Activated T-helper 17 cell treated with anti-CD3 and anti-CD28 coated beads, Interleukin-2, amount 50 U/mL, for 72 hours (primary cell): ENCODE results near the gene ACOXL. TPM values are rescaled to one million over a fixed set of nuclear protein-coding genes. Genes with fewer than 3 reads are reported as not detected.
"Not testable (repeated sequence)": the region's sequence is repeated elsewhere in the genome, so short reads cannot be mapped to it uniquely, and the experiment has no call there.

ENCODE experiments used
- ATAC-seq: fragments of 150-1000 bp; cut with Tn5 transposase; replicated peaks from 2 replicates; pipeline ENCODE4 v1.10.0; 2021; ENCODE audit warnings: mild to moderate bottlenecking, moderate library complexity
- H3K27ac Mint-ChIP-seq: one replicate; pipeline ENCODE4 v1.8.0; 2022; ENCODE audit warnings: mixed read lengths
- H3K27me3 Mint-ChIP-seq: one replicate; pipeline ENCODE4 v1.8.0; 2022; ENCODE audit warnings: mixed read lengths
- H3K36me3 Mint-ChIP-seq: one replicate; pipeline ENCODE4 v1.8.0; 2022; ENCODE audit warnings: low read depth, mild to moderate bottlenecking, mixed read lengths
- H3K4me1 Mint-ChIP-seq: one replicate; pipeline ENCODE4 v1.8.0; 2022; ENCODE audit warnings: mixed read lengths
- H3K4me3 Mint-ChIP-seq: one replicate; pipeline ENCODE4 v1.8.0; 2022; ENCODE audit warnings: mild to moderate bottlenecking, mixed read lengths
- H3K9me3 Mint-ChIP-seq: one replicate; pipeline ENCODE4 v1.8.0; 2022; ENCODE audit warnings: mixed read lengths
- total RNA-seq, 2 donors: library from RNA; stranded (reverse); gene quantifications; one replicate each; pipeline ENCODE4 v1.2.3, GENCODE V29; 2022

Gene ACOXL
- total RNA-seq, 2 donors from 2014 or later: 0.34 TPM; not detected in 1

DNA sequence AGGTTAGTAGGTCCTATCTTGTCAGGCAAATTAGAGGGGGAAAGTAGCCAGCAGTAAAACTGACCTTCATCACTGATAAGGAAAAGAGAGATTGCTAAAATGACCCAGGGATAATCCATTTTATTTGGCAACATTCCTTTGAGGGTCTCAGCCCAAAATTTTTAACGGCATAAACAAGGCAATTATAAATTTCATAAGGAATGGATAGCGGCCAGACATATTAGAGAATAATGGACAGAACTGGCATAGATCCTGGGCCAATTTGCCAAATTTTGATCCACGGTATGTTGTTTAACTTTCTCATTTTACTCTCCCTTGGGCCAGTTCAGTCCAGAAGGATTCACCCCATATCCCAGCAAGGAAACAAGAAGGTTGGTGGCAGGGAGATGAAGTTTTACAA, 217.9 kb downstream of the ACOXL start:
- Mint-ChIP-seq H3K4me3 (no peak overlapping the region), H3K27ac (no peak overlapping the region), H3K27me3 (peaks cover 6% of the 10 kb centered on the region), H3K36me3 (no peaks in the 10 kb centered on the region), H3K9me3 (no peaks in the 10 kb centered on the region), H3K4me1 (no peaks in the 10 kb centered on the region)
- ATAC-seq: no peak

DNA sequence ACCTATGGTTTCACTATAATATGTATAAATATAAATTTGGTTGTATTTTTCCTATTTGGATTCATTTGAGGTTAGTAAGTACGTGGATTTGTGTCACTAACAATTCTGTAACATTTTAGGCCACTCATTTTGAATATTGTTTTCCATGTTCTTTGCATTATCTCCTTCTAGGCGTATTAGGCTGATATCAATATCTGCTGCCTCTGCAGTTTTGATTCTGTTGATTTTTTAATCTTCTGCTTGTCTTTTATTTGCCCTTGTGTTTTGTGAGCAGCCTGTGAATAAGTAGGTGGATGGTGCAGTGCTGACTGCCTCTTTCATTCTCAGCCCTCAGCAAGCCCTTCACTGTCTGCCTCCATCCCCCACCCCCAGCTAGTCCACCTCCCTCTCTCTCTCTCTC, 222.7 kb downstream of the ACOXL start:
- H3K4me3 Mint-ChIP-seq: no peak overlapping the region

DNA sequence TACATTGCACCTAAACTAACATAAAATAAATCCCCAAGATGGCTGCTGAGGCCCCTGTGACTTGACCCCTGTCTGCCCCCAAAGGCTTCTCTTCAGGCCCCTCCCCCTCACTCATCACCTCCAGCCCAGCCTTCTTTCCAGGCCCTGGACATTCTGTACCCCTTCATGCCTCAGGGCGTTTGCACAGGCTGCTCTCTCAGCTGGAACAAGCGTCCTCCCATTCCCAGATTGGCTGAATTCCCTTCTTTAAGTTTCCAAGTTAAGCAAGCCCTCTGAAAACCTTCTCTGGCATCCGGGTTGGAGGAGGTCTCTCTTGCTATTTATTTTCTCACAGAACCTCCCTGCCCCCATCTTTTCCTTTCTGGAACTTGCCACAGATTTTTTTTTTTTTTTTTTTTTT, 223.2 kb downstream of the ACOXL start:
- H3K36me3 Mint-ChIP-seq: no peaks in the 10 kb centered on the region
- H3K27ac Mint-ChIP-seq: no peak overlapping the region
- H3K27me3 Mint-ChIP-seq: peaks cover 11% of the 10 kb centered on the region
- H3K4me1 Mint-ChIP-seq: no peaks in the 10 kb centered on the region
- H3K4me3 Mint-ChIP-seq: no peak overlapping the region
- no peak for ATAC-seq
- H3K9me3 Mint-ChIP-seq: no peaks in the 10 kb centered on the region

More for the DNA sequence above, 222.7 kb downstream of the ACOXL start:
- Mint-ChIP-seq H3K27me3 (peaks cover 11% of the 10 kb centered on the region), H3K9me3 (no peaks in the 10 kb centered on the region), H3K36me3 (no peaks in the 10 kb centered on the region), H3K4me1 (no peaks in the 10 kb centered on the region), H3K27ac (no peak overlapping the region)
- ATAC-seq: no peak

DNA sequence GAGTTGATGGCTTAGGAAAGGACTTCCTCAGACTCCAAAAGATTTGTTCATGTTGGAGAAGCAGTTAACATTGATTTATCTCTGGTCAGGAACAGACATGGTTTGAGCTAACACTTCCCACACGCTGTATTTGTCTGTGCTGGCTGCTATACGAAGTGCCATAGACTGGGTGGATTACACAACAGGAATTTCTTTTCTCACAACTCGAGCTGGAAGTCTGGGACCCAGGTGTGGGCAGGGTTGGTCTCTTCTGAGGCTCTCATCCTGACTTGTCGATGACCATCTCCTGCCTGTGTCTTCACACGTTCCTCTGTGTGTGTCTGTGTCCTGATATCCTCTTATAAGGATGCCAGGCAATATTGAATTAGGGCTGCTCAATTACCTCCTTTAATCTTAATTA, 224.9 kb downstream of the ACOXL start:
- H3K4me1 Mint-ChIP-seq: no peaks in the 10 kb centered on the region
- H3K4me3 Mint-ChIP-seq: no peak overlapping the region
- no peak for ATAC-seq
- no peaks in the 10 kb centered on the region for H3K9me3 Mint-ChIP-seq
- H3K27me3 Mint-ChIP-seq: peaks cover 20% of the 10 kb centered on the region
- no peaks in the 10 kb centered on the region for H3K36me3 Mint-ChIP-seq
- H3K27ac Mint-ChIP-seq: no peak overlapping the region

DNA sequence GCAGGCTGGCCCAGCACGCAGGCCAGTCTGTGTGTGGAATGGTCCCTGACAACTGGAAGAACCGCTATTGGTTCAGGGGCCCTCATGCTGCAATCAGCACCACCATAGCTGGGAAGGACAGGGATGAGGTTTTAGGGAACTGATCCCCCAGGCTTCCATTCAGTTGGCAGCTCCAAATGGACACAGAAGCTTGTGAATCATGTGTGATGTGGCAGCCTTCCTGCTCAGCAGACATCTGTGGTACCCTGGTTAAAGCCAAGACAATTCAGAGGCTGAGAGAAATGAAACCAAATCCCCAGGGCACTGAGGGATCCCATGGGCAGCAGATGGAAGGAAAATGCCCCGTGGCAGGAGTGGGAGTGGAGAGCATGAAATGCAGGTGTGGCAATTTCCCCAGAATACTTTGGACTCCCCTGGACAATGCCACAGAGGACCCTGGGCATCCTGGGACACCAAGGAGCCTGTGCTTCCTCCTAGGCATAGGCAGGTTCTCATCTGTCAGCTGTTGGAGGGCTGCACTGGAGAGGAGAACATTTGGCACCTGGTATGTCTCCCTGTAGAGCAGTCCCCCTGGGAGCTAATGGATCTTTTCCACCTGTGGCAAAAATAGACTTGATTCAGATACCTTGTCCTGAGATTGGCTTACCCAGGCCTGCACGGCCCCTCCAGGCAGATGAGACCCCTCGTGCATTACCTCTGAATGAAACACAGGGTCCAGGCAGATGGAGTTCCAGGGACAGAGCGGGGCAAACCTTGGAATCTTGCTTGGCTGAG, 226.2 kb downstream of the ACOXL start:
- Mint-ChIP-seq H3K36me3 (no peaks in the 10 kb centered on the region), H3K4me1 (no peaks in the 10 kb centered on the region), H3K4me3 (no peak overlapping the region), H3K9me3 (no peaks in the 10 kb centered on the region), H3K27me3 (peaks cover 21% of the 10 kb centered on the region), H3K27ac (no peak overlapping the region)
- ATAC-seq: no peak

DNA sequence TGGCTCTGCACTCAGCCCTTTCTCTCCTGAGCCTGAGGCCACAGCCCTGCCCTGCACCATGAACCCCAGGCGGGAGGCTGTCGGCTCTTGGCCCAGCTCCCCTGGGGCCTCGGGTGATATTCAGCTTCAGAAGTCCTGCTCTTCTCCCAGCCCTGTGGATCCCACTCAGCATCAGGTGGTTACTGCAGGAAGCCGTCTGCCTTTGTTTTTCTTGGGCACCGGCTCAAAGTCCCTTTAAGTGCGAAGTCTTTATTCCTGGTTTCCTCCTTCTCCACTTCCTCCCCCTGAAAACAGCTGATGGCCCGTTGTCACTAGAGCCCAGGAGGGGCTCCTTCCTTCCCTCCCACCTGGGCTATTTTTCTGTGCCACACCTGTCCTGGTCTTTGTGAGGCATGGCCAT, 226.8 kb downstream of the ACOXL start:
- Mint-ChIP-seq H3K27me3 (peaks cover 20% of the 10 kb centered on the region), H3K9me3 (no peaks in the 10 kb centered on the region), H3K27ac (no peak overlapping the region), H3K4me3 (no peak overlapping the region), H3K36me3 (no peaks in the 10 kb centered on the region), H3K4me1 (no peaks in the 10 kb centered on the region)
- ATAC-seq: no peak

DNA sequence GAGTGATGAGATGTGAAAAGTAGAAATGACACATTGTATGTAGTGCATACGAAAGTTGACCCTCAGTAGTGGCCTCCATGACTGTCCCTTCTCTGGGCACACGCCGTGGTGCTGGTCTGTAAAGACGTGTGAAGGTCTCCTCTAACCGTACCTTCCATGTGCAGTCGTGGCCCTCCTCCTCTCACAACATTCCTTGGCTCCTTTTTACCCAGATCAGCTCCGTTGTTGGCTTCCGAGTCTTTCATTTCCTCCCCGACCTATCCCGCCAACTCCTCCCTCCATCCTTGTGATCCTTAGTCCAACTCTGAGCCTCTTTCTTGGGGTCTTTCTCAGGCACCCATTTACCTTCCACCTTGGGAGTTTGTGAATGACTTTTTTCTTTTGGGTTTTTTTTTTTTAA, 227.9 kb downstream of the ACOXL start:
- H3K27ac Mint-ChIP-seq: no peak overlapping the region

DNA sequence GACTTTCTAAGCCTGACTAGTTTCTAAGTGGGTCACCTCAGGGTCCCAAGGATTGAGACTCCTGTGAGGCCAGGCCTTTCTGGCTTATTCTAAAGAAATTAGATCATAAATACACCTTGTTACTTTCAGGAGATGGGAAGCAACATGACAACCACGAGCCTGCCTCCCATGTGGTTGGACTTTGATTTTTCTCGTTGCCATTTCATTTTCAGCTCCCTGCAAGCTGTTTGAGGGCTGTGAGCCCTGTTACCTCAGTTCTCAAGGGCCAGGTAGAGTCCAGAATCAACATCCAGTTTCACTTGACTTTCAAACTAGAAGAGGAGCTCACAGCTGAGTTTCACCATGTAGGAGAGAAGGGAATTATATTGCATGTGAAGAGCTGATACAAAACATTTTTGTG, 228.6 kb downstream of the ACOXL start:
- H3K9me3 Mint-ChIP-seq: no peaks in the 10 kb centered on the region

More for the DNA sequence above, 227.9 kb downstream of the ACOXL start:
- H3K9me3 Mint-ChIP-seq: no peaks in the 10 kb centered on the region
- H3K4me3 Mint-ChIP-seq: no peak overlapping the region
- H3K27me3 Mint-ChIP-seq: peaks cover 25% of the 10 kb centered on the region
- H3K36me3 Mint-ChIP-seq: no peaks in the 10 kb centered on the region
- H3K4me1 Mint-ChIP-seq: no peaks in the 10 kb centered on the region
- ATAC-seq: no peak

DNA sequence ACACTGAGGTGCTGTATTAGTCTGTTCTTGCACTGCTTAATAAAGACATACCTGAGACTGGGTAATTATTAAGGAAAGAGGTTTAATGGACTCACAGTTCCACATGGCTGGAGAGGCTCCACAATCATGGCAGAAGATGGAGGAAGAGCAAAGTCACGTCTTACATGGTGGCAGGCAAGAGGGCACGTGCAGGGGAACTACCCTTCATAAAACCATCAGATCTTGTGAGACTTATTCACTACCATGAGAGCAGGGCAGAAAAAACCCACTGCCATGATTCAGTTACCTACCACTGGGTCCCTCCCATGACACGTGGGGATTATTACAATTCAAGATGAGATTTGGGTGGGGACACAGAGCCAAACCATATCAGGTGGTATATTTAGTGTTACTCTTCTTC, 229.3 kb downstream of the ACOXL start:
- peaks cover 22% of the 10 kb centered on the region for H3K27me3 Mint-ChIP-seq
- ATAC-seq, H3K4me3 Mint-ChIP-seq, H3K36me3 Mint-ChIP-seq, H3K27ac Mint-ChIP-seq, H3K9me3 Mint-ChIP-seq, H3K4me1 Mint-ChIP-seq: not testable (repeated sequence)

More for the DNA sequence above, 228.6 kb downstream of the ACOXL start:
- no peak for ATAC-seq
- no peaks in the 10 kb centered on the region for H3K4me1 Mint-ChIP-seq
- H3K4me3 Mint-ChIP-seq: no peak overlapping the region
- H3K27ac Mint-ChIP-seq: no peak overlapping the region
- H3K27me3 Mint-ChIP-seq: peaks cover 25% of the 10 kb centered on the region
- H3K36me3 Mint-ChIP-seq: no peaks in the 10 kb centered on the region

DNA sequence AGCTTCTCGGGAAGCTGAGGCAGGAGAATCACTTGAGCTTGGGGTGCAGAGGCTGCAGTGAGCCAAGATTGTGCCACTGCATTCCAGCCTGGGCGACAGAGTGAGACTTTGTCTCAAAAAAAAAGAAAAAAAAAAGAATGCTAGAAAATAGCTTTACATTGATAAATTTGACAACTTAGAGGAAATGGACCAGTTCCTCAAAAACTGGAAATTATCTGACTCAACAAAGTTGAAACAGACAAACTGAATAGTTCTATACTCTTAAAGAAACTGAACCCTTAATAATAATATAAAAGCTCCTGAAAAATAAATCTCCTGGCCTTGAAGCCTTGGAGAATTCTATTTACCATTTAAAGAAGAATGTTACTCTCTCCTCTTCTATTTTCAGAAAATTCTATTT, 237.3 kb downstream of the ACOXL start:
- Mint-ChIP-seq H3K4me1 (no peaks in the 10 kb centered on the region), H3K27ac (no peak overlapping the region), H3K9me3 (no peaks in the 10 kb centered on the region), H3K4me3 (no peak overlapping the region), H3K36me3 (no peaks in the 10 kb centered on the region), H3K27me3 (peaks cover 12% of the 10 kb centered on the region)
- no peak for ATAC-seq

DNA sequence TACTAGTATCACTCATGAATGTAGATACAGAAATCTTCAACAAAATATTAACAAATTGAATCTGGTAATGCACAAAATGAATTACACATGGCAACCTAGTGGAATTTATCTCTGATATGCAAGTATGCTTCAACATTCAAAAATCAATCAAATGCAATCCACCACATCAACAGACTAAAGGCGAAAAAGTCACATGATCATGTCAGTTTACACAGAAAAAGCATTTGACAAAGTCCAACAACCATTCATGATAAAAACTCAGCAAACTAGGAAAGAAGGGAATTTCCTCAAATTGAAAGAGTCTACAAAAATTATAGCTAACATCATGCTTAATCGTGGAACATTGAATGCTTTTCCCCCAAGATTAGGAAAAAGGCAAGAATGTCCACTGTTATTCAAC, 237.8 kb downstream of the ACOXL start:
- Mint-ChIP-seq H3K27me3 (peaks cover 7% of the 10 kb centered on the region), H3K36me3 (no peaks in the 10 kb centered on the region), H3K4me1 (no peaks in the 10 kb centered on the region), H3K9me3 (no peaks in the 10 kb centered on the region), H3K27ac (no peak overlapping the region), H3K4me3 (no peak overlapping the region)
- no peak for ATAC-seq

DNA sequence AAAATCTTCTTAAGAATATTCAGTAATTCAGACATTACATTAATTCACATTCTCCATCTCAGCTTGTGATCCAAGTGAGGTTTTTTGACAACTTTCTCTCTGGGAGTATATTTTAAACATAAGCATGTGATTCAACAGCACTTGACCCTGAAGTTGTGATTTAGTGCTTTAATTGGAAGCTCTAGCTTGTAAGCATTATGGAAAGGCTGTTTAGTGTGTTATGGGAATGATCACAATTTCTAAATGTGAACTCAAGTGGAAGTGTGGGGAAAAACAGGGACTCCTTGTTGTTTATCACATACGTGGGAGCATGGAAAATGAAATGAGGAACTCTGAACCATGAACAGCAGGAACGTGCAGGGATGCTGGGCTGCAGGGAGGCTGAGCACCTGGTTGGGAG, 239.4 kb downstream of the ACOXL start:
- Mint-ChIP-seq H3K9me3 (no peaks in the 10 kb centered on the region), H3K4me3 (no peak overlapping the region), H3K36me3 (no peaks in the 10 kb centered on the region), H3K27ac (no peak overlapping the region), H3K4me1 (no peaks in the 10 kb centered on the region), H3K27me3 (peaks cover 11% of the 10 kb centered on the region)
- no peak for ATAC-seq

DNA sequence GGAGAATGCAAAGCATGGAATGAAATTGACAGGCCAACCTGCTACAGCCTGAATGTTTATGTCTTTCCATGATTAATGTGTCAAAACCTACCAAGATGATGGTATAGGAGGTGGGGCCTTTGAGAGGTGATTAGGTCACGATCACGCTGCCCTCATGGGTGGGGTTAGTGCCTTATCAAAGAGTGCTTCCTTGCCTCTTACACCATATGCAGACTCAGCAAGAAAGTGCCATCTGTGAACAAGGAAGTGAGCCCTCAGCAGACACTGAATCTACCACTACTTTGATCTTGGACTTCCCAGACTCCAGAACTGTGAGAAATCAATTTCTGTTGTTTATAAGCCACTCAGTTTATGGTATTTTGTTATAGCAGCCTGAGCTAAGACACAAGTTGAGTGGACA, 240.9 kb downstream of the ACOXL start:
- Mint-ChIP-seq H3K4me1 (no peaks in the 10 kb centered on the region), H3K27me3 (peaks cover 10% of the 10 kb centered on the region), H3K9me3 (no peaks in the 10 kb centered on the region), H3K4me3 (no peak overlapping the region), H3K36me3 (no peaks in the 10 kb centered on the region), H3K27ac (no peak overlapping the region)
- no peak for ATAC-seq

DNA sequence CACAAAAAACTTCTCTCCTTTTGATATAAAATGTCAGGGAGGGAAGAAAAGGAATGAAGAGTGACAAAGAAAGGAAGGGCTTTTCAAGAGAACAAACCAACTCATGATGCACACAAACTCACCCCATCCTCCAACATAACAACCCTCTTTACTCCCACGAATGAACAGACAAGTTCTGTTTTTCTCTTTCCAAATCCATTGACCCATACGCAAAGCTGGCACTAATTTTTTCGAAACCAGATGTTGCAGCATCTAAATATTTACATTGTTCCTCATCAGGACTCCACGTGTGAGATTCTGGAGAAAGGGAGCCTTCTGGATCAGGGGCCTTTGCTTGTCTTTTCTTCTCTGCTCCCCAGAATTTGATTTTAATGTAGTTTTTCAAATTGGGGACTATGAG, 245.0 kb downstream of the ACOXL start:
- H3K27me3 Mint-ChIP-seq: peaks cover 4% of the 10 kb centered on the region
- no peaks in the 10 kb centered on the region for H3K4me1 Mint-ChIP-seq
- H3K36me3 Mint-ChIP-seq: no peaks in the 10 kb centered on the region
- H3K27ac Mint-ChIP-seq: no peak overlapping the region
- no peak overlapping the region for H3K4me3 Mint-ChIP-seq
- no peak for ATAC-seq
- no peaks in the 10 kb centered on the region for H3K9me3 Mint-ChIP-seq

DNA sequence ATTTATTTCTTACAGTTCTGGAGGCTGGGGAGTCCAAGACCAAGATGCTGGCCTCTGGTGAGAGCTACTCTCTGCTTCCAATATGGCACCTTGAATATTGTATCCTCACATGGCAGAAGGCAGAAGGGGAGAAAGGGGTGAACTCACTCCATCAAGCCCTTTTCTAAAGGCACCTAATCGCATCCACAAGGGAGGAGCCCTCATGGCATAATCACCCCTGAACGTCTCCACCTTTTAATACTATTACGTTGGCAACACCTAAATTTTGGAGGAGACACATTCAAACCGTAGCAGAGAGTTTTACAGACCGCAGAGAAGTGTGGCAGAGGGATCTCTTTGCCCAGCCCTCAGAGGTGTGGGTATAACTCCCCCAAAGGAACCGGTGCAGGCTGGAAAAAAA, 245.8 kb downstream of the ACOXL start:
- Mint-ChIP-seq H3K4me3 (no peak overlapping the region), H3K27me3 (peaks cover 4% of the 10 kb centered on the region), H3K9me3 (no peaks in the 10 kb centered on the region), H3K4me1 (no peaks in the 10 kb centered on the region), H3K27ac (no peak overlapping the region), H3K36me3 (no peaks in the 10 kb centered on the region)
- no peak for ATAC-seq
